Stimulated activated CD8-positive, alpha-beta memory T cell treated with anti-CD3 and anti-CD28 coated beads, Interleukin-4, amount 100 ng/mL, for 4 hours (primary cell): ENCODE measurements around the gene ZNF26.
"Not testable (repeated sequence)": the region's sequence is repeated elsewhere in the genome, so short reads cannot be mapped to it uniquely, and the experiment has no call there.

Source experiments
- DNase-seq, 2 donors: peaks; one replicate each; pipeline ENCODE4 v3.0.0-alpha.2; 2020; ENCODE audit warnings: low read depth in 2 of 2, low spot score in 1 of 2

ZNF26 gene

GRCh38 chr12:132986001-132986884, at the start of gene ZNF26:
ZNF26 (plus strand) TSS chr12:132986367; CDS start chr12:132986841, 474 bp downstream.
- peak; percentile 65 to 78 for DNase-seq

GRCh38 chr12:132936921-132937320, 49.2 kb upstream of the ZNF26 start:
- not testable (repeated sequence) for DNase-seq

GRCh38 chr12:132937476-132937875, 48.7 kb upstream of the ZNF26 start:
- DNase-seq, result no peak

GRCh38 chr12:132938807-132939206, 47.4 kb upstream of the ZNF26 start:
- not testable (repeated sequence) for DNase-seq

GRCh38 chr12:132940071-132940719, 46.0 kb upstream of the ZNF26 start:
- DNase-seq, result no peak

GRCh38 chr12:132941336-132941954, 44.7 kb upstream of the ZNF26 start:
- DNase-seq, result no peak

GRCh38 chr12:132942611-132943010, 43.6 kb upstream of the ZNF26 start:
- no peak for DNase-seq

- DNase-seq, result no peak
Measured at GRCh38 chr12:132945806-132946205, 40.4 kb upstream of the ZNF26 start.

- no peak for DNase-seq
Measured at GRCh38 chr12:132946246-132946820, 39.8 kb upstream of the ZNF26 start.

GRCh38 chr12:132948146-132949066, 37.8 kb upstream of the ZNF26 start:
- DNase-seq, result no peak

- no peak for DNase-seq
Measured at GRCh38 chr12:132949936-132950837, 36.0 kb upstream of the ZNF26 start.

- no peak for DNase-seq
Measured at GRCh38 chr12:132950844-132951535, 35.2 kb upstream of the ZNF26 start.

- no peak for DNase-seq
Measured at GRCh38 chr12:132951649-132952048, 34.5 kb upstream of the ZNF26 start.

GRCh38 chr12:132952371-132953162, 33.6 kb upstream of the ZNF26 start:
- DNase-seq, result no peak

GRCh38 chr12:132953163-132953425, 33.1 kb upstream of the ZNF26 start:
- DNase-seq, result no peak

- DNase-seq, result no peak
Measured at GRCh38 chr12:132953771-132954170, 32.4 kb upstream of the ZNF26 start.

- DNase-seq, result no peak
Measured at GRCh38 chr12:132954471-132955048, 31.6 kb upstream of the ZNF26 start.
